HFF-Myc (cell line): Measurements from ENCODE around the gene HSD11B2.
A peak's percentile ranks its signal among the peaks of the same experiment; 100 is the strongest.

Experiments
- DNase-seq: peaks from one replicate; pipeline ENCODE4 v3.0.0-alpha.2; 2011; ENCODE audit warnings: low read depth; ENCODE audit errors: extremely low read depth
- H3K4me3 ChIP-seq: replicated peaks from 2 replicates; pipeline ENCODE4 v1.5.1; 2011; ENCODE audit warnings: low read depth, mild to moderate bottlenecking, control low read depth, low read length
- TF ChIP-seq, protein P1 (sequence below): IDR thresholded peaks from 2 replicates; pipeline ENCODE4 v1.5.1; 2012; ENCODE audit warnings: mild to moderate bottlenecking, low read depth, low read length, control low read depth; ENCODE audit errors: missing control alignments

Gene HSD11B2

DNA sequence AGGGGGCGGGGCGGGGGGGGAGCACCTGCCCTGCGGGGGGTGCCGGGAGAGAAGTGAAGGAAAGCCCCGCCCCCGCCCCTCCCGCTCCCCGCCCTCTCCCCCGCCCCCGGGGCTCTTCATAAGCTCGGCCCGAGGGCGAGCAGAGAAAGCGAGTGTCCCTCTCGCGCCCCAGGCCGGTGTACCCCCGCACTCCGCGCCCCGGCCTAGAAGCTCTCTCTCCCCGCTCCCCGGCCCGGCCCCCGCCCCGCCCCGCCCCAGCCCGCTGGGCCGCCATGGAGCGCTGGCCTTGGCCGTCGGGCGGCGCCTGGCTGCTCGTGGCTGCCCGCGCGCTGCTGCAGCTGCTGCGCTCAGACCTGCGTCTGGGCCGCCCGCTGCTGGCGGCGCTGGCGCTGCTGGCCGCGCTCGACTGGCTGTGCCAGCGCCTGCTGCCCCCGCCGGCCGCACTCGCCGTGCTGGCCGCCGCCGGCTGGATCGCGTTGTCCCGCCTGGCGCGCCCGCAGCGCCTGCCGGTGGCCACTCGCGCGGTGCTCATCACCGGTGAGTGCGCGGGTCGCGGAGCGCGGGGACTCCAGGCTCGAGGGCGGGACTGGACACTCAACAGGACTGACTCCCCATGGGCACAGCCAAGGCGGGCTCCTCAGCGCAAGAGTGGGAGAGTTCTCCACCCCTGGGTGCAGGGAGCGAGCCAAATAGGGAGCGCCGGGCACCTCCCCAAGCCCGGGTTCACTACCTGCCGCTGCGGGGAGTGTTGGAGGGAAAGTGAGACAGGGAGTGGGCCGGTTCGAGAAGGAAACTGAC, at the start of gene HSD11B2:
Gene HSD11B2 (plus strand): TSS at position 145 of the 798 bp plus-strand sequence. CDS start 128 bp downstream, at position 273.
- DNase-seq: no peak
- TF ChIP-seq, protein P1, sequence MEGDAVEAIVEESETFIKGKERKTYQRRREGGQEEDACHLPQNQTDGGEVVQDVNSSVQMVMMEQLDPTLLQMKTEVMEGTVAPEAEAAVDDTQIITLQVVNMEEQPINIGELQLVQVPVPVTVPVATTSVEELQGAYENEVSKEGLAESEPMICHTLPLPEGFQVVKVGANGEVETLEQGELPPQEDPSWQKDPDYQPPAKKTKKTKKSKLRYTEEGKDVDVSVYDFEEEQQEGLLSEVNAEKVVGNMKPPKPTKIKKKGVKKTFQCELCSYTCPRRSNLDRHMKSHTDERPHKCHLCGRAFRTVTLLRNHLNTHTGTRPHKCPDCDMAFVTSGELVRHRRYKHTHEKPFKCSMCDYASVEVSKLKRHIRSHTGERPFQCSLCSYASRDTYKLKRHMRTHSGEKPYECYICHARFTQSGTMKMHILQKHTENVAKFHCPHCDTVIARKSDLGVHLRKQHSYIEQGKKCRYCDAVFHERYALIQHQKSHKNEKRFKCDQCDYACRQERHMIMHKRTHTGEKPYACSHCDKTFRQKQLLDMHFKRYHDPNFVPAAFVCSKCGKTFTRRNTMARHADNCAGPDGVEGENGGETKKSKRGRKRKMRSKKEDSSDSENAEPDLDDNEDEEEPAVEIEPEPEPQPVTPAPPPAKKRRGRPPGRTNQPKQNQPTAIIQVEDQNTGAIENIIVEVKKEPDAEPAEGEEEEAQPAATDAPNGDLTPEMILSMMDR: no peak
- H3K4me3 ChIP-seq: peak within 1 kb of the TSS; percentile 36

DNA sequence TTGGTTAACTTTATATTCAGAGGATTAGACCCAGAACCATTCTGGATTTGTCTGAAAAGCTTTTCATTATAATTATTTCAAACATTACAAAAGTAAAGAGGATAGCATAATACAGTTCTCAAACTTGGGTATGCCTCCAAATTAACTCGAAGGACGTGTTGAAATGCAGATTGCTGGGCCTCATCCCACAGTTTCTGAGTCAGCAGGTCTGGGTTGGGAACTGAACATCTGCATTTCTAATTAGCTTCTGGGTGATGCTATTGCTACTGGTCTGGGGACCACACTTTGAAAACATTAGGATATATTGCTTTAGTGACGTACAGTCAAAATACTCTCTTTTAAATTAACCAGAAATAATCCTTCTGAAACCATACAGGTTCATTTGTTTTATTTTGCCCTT, 47.6 kb upstream of the HSD11B2 start:
- no peak for DNase-seq
- no peak overlapping the region for H3K4me3 ChIP-seq
- TF ChIP-seq, protein P1: no peak

DNA sequence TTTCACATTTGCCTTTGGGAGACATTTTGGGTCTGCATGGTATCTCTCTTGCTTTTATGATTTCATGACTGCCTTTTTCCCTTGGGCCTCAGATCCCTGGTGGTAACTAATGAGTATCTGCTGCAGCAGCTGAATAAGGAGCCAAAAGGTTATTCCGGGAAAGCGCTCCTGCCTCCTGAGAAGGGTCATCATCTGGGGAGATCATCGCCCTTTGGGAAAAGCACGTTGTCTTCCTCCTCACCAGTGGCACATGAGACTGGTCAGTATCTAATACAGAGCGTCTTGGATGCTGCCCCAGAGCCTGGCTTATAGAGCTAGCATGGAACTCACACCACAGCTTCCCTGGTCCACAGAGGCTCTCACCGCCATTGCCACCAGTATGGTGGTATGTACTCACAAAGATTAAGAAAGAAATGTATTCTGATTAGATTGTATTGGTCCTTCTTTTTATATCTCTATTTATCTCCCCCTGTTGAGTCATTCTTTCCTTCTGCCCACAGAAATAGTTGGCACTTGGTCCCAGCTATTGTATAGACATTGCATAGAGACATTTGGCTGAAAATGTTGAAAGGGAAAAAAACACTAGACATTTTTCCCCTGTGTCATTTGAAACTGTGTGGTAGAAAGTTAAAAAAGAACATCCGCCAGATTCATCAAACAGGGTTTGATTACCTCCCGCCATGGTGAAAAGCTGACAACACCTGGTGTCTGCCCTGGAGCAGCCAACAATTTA, 46.0 kb upstream of the HSD11B2 start:
- TF ChIP-seq, protein P1: no peak
- no peak overlapping the region for H3K4me3 ChIP-seq
- no peak for DNase-seq

DNA sequence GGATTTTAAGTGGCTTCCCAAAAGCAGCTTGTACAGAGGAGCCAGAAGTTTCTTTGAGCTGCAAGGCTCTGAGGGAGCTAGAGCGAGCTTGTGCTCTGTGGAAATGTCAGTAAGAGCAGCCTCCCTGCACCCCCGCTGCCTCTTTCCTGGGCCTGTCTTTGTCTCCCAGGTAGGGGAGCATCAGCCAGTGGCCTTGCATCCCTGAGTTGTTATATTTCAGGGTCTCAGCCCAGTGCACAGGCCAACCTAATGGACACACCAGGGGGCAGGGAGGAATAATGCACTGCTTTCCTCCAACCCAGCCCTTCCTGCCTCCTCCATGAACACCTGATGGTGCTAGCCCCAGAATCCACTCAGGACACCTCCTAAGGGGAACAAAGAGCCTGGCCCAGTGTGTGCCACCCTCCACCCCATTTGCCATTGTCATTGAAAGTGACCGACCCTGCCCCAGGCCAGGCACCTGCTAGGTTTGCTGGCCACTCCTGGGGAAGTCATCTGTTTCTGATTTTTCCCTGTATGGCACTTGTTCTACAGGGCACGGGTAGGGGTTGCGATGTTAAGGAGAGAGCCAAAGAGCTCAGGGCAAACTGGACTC, 44.0 kb upstream of the HSD11B2 start:
- TF ChIP-seq, protein P1: no peak
- DNase-seq: no peak
- no peak overlapping the region for H3K4me3 ChIP-seq

DNA sequence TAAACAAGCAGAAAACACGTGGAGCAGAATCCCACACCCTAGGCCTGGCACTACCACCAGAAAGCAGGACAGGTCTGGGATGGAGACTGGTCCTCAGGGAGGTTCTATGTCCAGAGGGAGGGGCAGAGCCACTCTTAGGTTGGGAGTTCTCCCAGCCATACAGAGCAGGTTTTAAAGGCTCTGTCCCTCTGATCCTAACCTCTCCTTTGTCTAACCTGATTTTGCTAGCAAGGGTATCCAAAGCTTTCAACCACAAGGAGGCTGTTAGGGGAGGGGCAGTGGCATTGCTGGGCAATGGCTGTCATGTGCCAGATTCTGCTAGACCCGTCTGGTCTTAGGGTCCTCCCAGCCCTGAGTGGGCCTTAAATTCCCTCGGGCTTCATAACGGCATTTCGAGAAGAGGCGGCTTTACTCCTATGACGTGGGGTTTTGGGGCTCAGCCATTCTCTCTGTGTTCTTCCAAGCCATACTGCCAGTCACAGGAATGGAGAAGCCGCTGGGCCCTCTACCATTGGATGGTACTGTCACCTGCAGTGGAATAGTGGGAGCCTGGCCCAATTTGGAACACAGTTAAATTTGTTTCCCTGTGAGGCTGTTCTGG, 43.3 kb upstream of the HSD11B2 start:
- no peak for DNase-seq

DNA sequence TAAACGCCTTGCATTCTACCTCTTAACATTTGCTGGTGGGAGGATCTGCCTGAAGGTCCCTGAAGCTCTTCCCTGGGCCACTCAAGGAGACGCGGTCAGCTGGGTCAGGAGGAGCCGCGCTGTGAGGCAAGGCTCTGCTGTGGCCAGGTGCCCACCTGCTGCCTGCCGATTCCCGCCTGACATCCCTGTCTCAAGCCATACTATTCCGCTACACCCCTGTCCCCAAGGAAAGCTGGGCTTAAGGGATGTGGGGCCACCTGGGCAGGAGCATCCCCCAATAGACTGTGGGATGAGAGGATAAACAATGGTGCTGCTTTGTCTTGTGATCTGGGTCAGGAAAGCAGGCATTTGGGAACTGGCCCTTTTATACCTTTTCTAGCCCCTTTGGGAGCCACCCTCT, 42.7 kb upstream of the HSD11B2 start:
- TF ChIP-seq, protein P1: no peak
- no peak overlapping the region for H3K4me3 ChIP-seq
- DNase-seq: no peak

More for the DNA sequence above, 43.3 kb upstream of the HSD11B2 start:
- H3K4me3 ChIP-seq: no peak overlapping the region
- TF ChIP-seq, protein P1: no peak
